Thoracic aorta (tissue), 2 donors: ENCODE data around the gene LAGE3. TPM values are rescaled to one million over a fixed set of nuclear protein-coding genes. Genes with fewer than 3 reads are reported as not detected.

ENCODE experiments used
- ATAC-seq: fragments of 150-250 bp; one replicate; pipeline ENCODE4 v1.8.0; 2017; ENCODE audit warnings: low read depth; ENCODE audit not compliant: insufficient number of reproducible peaks, low FRiP score
- DNase-seq: peaks from one replicate; pipeline ENCODE4 v3.0.0-alpha.2; 2020; ENCODE audit warnings: low spot score
- H3K27ac ChIP-seq, 2 donors: fragments of 200-600 bp; sonication (generic); 1 replicate in 1 of 2; 2 replicates in 1 of 2; pipeline ENCODE4 v1.5.1; 2016; ENCODE audit warnings: mild to moderate bottlenecking in 2 of 2, moderate library complexity in 2 of 2
- H3K27me3 ChIP-seq: fragments of 200-600 bp; sonication (generic); replicated peaks from 2 replicates; pipeline ENCODE4 v1.6.0; 2016; ENCODE audit warnings: mild to moderate bottlenecking; ENCODE audit not compliant: insufficient read depth
- H3K36me3 ChIP-seq: fragments of 200-600 bp; sonication (generic); one replicate; pipeline ENCODE4 v1.5.1; 2016
- H3K4me1 ChIP-seq, 2 donors: fragments of 200-600 bp; sonication (generic); 1 replicate in 1 of 2; 2 replicates in 1 of 2; pipeline versions ENCODE4 v1.5.1 to v1.6.0; 2016; ENCODE audit warnings: low read depth in 2 of 2, mild to moderate bottlenecking in 1 of 2; ENCODE audit not compliant: control insufficient read depth in 1 of 2
- H3K4me3 ChIP-seq: fragments of 200-600 bp; sonication (generic); 2 replicates; pipeline ENCODE4 v1.5.1; 2016; ENCODE audit warnings: mild to moderate bottlenecking
- H3K9me3 ChIP-seq: fragments of 200-600 bp; sonication (generic); 2 replicates; pipeline ENCODE4 v1.5.1; 2016
- CTCF ChIP-seq: fragments of 200-600 bp; sonication (generic); IDR thresholded peaks from one replicate; pipeline ENCODE4 v1.5.1; 2019; ENCODE audit warnings: antibody characterized with exemption
- total RNA-seq, 2 donors: library from RNA; depleted of rRNA; stranded (reverse); fragments of >200 nt; gene quantifications; one replicate each; pipeline versions ENCODE4 v1.1.0 to v1.2.3, GENCODE V29; 2016

LAGE3 gene
- total RNA-seq, 2 donors from 2014 or later: 2.1 to 8.9 TPM

GRCh38 chrX:154495472-154495922 lies 16.4 kb upstream of the LAGE3 start:
- H3K36me3 ChIP-seq: no peaks in the 10 kb centered on the region
- H3K4me1 ChIP-seq: peaks cover 0 to 6% of the 10 kb centered on the region in 2 donors
- H3K27me3 ChIP-seq: no peaks in the 10 kb centered on the region
- H3K4me3 ChIP-seq: no peak overlapping the region
- no peak overlapping the region for H3K27ac ChIP-seq
- no peak for ATAC-seq
- no peak for DNase-seq
- no peak for TF ChIP-seq CTCF
- no peaks in the 10 kb centered on the region for H3K9me3 ChIP-seq

GRCh38 chrX:154494715-154495114 lies 15.6 kb upstream of the LAGE3 start:
- peaks cover 0 to 4% of the 10 kb centered on the region in 2 donors for H3K4me1 ChIP-seq
- H3K36me3 ChIP-seq: no peaks in the 10 kb centered on the region
- DNase-seq (no peak), ATAC-seq (no peak)
- no peak for TF ChIP-seq CTCF
- H3K27me3 ChIP-seq: no peaks in the 10 kb centered on the region
- no peaks in the 10 kb centered on the region for H3K9me3 ChIP-seq
- H3K27ac ChIP-seq: no peak overlapping the region
- H3K4me3 ChIP-seq: no peak overlapping the region

- H3K4me3 ChIP-seq: peak within 1 kb of the TSS; percentile 81
- H3K27ac ChIP-seq: peak within 1 kb of the TSS; percentile 86 to 96
- TF ChIP-seq CTCF: no peak
- H3K9me3 ChIP-seq: no peaks in the 10 kb centered on the region
- H3K36me3 ChIP-seq: no peaks in the 10 kb centered on the region
- DNase-seq: peak; percentile 53
- ATAC-seq: peak; percentile 84
- peaks cover 0 to 31% of the 10 kb centered on the region in 2 donors for H3K4me1 ChIP-seq
- no peaks in the 10 kb centered on the region for H3K27me3 ChIP-seq
Measured at GRCh38 chrX:154490414-154491083, 11.5 kb upstream of the LAGE3 start, which contains the start of gene SLC10A3. Gene SLC10A3 (minus strand): TSS chrX:154490629. CDS start chrX:154488940, 1,689 bp downstream.

- H3K4me3 ChIP-seq: peak overlapping the region; percentile 81
- TF ChIP-seq CTCF: no peak
- DNase-seq: peak; percentile 15
- ATAC-seq: no peak
- H3K27me3 ChIP-seq: no peaks in the 10 kb centered on the region
- H3K4me1 ChIP-seq: peaks cover 3 to 37% of the 10 kb centered on the region in 2 donors
- H3K9me3 ChIP-seq: no peaks in the 10 kb centered on the region
- H3K27ac ChIP-seq: peak overlapping the region; percentile 86 to 96
- no peaks in the 10 kb centered on the region for H3K36me3 ChIP-seq
Measured at GRCh38 chrX:154490021-154490413, 10.9 kb upstream of the LAGE3 start.

- H3K27ac ChIP-seq: peak overlapping the region in 1 of 2 donors; percentile 96
- no peak for ATAC-seq
- H3K4me1 ChIP-seq: peaks cover 3 to 41% of the 10 kb centered on the region in 2 donors
- H3K36me3 ChIP-seq: peaks cover 5% of the 10 kb centered on the region
- H3K27me3 ChIP-seq: no peaks in the 10 kb centered on the region
- H3K4me3 ChIP-seq: peak overlapping the region; percentile 81
- no peak for TF ChIP-seq CTCF
- H3K9me3 ChIP-seq: no peaks in the 10 kb centered on the region
- DNase-seq: no peak
Measured at GRCh38 chrX:154489182-154489581, 10.1 kb upstream of the LAGE3 start.
